B cell (primary cell): ENCODE measurements around the gene YTHDC2.

ENCODE experiments used
- EZH2 ChIP-seq: IDR thresholded peaks from 2 replicates; pipeline ENCODE4 v1.6.1; 2012; ENCODE audit warnings: borderline replicate concordance, low read depth, mild to moderate bottlenecking, moderate library complexity, low read length; ENCODE audit not compliant: insufficient read depth, poor library complexity, severe bottlenecking
- TF ChIP-seq, protein P1 (sequence below): fragments of 200-600 bp; IDR thresholded peaks from one replicate; pipeline ENCODE4 v1.8.0; 2022; ENCODE audit warnings: antibody characterized with exemption, mild to moderate bottlenecking

GRCh38 chr5:113641715-113642114, 128.2 kb downstream of the YTHDC2 start:
- TF ChIP-seq, protein P1, sequence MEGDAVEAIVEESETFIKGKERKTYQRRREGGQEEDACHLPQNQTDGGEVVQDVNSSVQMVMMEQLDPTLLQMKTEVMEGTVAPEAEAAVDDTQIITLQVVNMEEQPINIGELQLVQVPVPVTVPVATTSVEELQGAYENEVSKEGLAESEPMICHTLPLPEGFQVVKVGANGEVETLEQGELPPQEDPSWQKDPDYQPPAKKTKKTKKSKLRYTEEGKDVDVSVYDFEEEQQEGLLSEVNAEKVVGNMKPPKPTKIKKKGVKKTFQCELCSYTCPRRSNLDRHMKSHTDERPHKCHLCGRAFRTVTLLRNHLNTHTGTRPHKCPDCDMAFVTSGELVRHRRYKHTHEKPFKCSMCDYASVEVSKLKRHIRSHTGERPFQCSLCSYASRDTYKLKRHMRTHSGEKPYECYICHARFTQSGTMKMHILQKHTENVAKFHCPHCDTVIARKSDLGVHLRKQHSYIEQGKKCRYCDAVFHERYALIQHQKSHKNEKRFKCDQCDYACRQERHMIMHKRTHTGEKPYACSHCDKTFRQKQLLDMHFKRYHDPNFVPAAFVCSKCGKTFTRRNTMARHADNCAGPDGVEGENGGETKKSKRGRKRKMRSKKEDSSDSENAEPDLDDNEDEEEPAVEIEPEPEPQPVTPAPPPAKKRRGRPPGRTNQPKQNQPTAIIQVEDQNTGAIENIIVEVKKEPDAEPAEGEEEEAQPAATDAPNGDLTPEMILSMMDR, result no peak
- no peak for TF ChIP-seq EZH2
